Measurements from ENCODE around the gene PIK3AP1. TPM values are rescaled to one million over a fixed set of nuclear protein-coding genes. Genes with fewer than 3 reads are reported as not detected.

PIK3AP1 gene
- total RNA-seq, 1 donor from 2014 or later = 5.4 TPM

DNA sequence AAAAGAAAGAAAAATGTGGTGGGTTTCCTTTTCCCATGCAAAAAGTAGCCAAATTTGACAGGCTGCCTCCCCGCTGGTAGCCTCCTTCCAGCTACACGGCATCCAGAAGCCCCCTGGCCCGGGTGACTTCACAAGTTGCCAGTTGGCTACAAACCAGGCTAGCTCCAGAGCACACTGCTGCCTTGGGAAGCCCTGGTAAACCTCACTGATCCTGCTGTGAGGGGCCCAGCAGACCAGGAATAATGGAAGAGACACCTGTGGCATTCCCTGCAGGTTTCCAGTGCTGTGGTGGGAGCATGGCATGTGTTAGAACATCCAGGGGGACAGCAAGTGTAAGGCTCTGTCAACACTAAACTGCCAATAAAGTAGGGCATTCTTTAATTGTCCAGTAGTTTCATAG lies 77.8 kb downstream of the PIK3AP1 start:
- no peaks in the 10 kb centered on the region for H3K27me3 ChIP-seq (ENCODE audit: low read depth)
- H3K4me3 ChIP-seq = no peak overlapping the region
- intact Hi-C loops (cut with micrococcal nuclease) = no loop called here
- no peaks in the 10 kb centered on the region for H3K36me3 ChIP-seq
- no peaks in the 10 kb centered on the region for H3K4me1 ChIP-seq
- no peak for DNase-seq
- TF ChIP-seq CTCF (IDR thresholded peaks at IDR 0.05; ENCODE audit: borderline replicate concordance) = no peak
- no peaks in the 10 kb centered on the region for H3K9me3 ChIP-seq (replicated peaks)
- H3K27ac ChIP-seq (replicated peaks) = no peak overlapping the region

GRCh38 chr10:96641396-96642295 lies 78.7 kb downstream of the PIK3AP1 start:
- no peak for TF ChIP-seq CTCF (IDR thresholded peaks at IDR 0.05; ENCODE audit: borderline replicate concordance)
- intact Hi-C loops (cut with micrococcal nuclease) = no loop called here
- DNase-seq = no peak
- Histone ChIP-seq H3K27me3 (ENCODE audit: low read depth) (no peaks in the 10 kb centered on the region), H3K9me3 (replicated peaks) (no peaks in the 10 kb centered on the region), H3K27ac (replicated peaks) (no peak overlapping the region), H3K4me1 (no peaks in the 10 kb centered on the region), H3K36me3 (no peaks in the 10 kb centered on the region), H3K4me3 (no peak overlapping the region)

- no peak for TF ChIP-seq CTCF (IDR thresholded peaks at IDR 0.05; ENCODE audit: borderline replicate concordance)
- intact Hi-C loops (cut with micrococcal nuclease) = no loop called here
- H3K4me1 ChIP-seq = no peaks in the 10 kb centered on the region
- H3K27me3 ChIP-seq (ENCODE audit: low read depth) = no peaks in the 10 kb centered on the region
- DNase-seq = no peak
- H3K4me3 ChIP-seq = no peak overlapping the region
- no peaks in the 10 kb centered on the region for H3K9me3 ChIP-seq (replicated peaks)
- H3K27ac ChIP-seq (replicated peaks) = no peak overlapping the region
- no peaks in the 10 kb centered on the region for H3K36me3 ChIP-seq
These were observed 80.4 kb downstream of the PIK3AP1 start for GRCh38 chr10:96639899-96640298.

DNA sequence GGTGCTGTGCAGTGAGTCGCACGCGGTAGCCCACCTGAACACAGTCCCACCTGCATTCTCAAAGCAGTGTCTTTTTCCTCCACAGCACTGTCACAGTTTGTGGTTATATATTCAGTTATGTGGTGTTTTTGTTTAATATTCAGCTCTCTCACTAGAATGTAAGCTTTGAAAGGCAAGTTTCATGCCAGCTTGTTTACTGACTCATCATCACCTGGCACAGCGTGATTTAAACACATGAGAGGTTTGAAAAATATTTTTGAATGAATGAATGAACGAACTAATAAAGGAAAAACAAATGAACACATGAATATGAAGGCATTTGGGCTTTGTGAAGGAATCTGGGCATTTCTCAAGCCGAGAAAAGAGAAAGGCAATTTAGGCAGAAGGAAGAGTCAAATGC lies 81.6 kb downstream of the PIK3AP1 start:
- Histone ChIP-seq H3K4me1 (peaks cover 2% of the 10 kb centered on the region), H3K9me3 (replicated peaks) (no peaks in the 10 kb centered on the region), H3K36me3 (no peaks in the 10 kb centered on the region), H3K4me3 (no peak overlapping the region), H3K27me3 (ENCODE audit: low read depth) (no peaks in the 10 kb centered on the region), H3K27ac (replicated peaks) (no peak overlapping the region)
- intact Hi-C loops (cut with micrococcal nuclease) = no loop called here
- no peak for DNase-seq
- no peak for TF ChIP-seq CTCF (IDR thresholded peaks at IDR 0.05; ENCODE audit: borderline replicate concordance)

GRCh38 chr10:96638120-96638519 lies 82.2 kb downstream of the PIK3AP1 start:
- intact Hi-C loops (cut with micrococcal nuclease) = no loop called here
- H3K36me3 ChIP-seq = no peaks in the 10 kb centered on the region
- H3K4me1 ChIP-seq = peaks cover 8% of the 10 kb centered on the region
- DNase-seq = no peak
- TF ChIP-seq CTCF (IDR thresholded peaks at IDR 0.05; ENCODE audit: borderline replicate concordance) = no peak
- H3K4me3 ChIP-seq = no peak overlapping the region
- no peaks in the 10 kb centered on the region for H3K9me3 ChIP-seq (replicated peaks)
- no peak overlapping the region for H3K27ac ChIP-seq (replicated peaks)
- no peaks in the 10 kb centered on the region for H3K27me3 ChIP-seq (ENCODE audit: low read depth)
